Suprapubic skin (tissue), 4 donors: ENCODE data around the gene RNF144B.

Experiments used
- CTCF ChIP-seq, 2 donors: fragments of 200-600 bp in 1 of 2; fragments of 450-650 bp in 1 of 2; sonication (generic) in 1 of 2; IDR thresholded peaks; one replicate each; pipeline ENCODE4 v1.5.1; 2016 to 2019; ENCODE audit warnings: antibody characterized with exemption in 2 of 2, mild to moderate bottlenecking in 1 of 2, moderate library complexity in 1 of 2
- EP300 ChIP-seq: sonication (generic); formaldehyde crosslinking; IDR thresholded peaks from one replicate; pipeline ENCODE4 v1.6.1; 2017; ENCODE audit warnings: antibody characterized with exemption
- POLR2A ChIP-seq, 2 donors: fragments of 450-650 bp; IDR thresholded peaks; one replicate each; pipeline ENCODE4 v1.6.1; 2017; ENCODE audit warnings: antibody characterized with exemption in 2 of 2, mild to moderate bottlenecking in 2 of 2, moderate library complexity in 2 of 2
- POLR2AphosphoS5 ChIP-seq, 3 donors: sonication (generic); formaldehyde crosslinking; IDR thresholded peaks; one replicate each; pipeline ENCODE4 v1.6.1; 2017; ENCODE audit warnings: antibody characterized with exemption in 3 of 3

DNA sequence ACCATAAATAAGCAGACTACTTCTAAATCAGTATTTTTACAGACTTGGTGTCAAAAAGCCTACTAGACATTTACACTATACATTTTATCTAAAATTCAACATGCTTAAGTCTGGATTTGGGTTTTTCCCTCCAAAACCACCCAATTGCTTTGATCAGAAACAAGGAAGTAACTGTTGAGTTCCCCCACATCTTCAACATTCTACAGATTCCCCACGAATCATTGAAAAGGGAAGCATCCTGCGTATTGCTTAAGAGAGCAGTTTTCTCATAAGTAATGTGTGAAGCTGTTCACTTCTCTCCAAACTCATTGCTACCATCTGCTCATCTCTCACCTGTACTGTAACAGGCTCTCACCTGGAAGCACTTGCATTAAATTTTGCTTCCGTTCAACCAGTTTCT lies 36.4 kb upstream of the RNF144B start:
- TF ChIP-seq CTCF (IDR thresholded peaks at IDR 0.05) (no peak), POLR2AphosphoS5 (IDR thresholded peaks at IDR 0.05) (no peak), POLR2A (IDR thresholded peaks at IDR 0.05) (no peak), EP300 (no peak)
